HG03354 (cell line): ENCODE data around the gene APBB2.

Experiments
- ATAC-seq: cut with Tn5 transposase; IDR thresholded peaks from one replicate; pipeline ENCODE4 v1.9.1; 2021; ENCODE audit warnings: mild to moderate bottlenecking; ENCODE audit not compliant: unreplicated experiment, poor library complexity, severe bottlenecking

The APBB2 gene

GRCh38 chr4:41214136-41214824 lies at the start of gene APBB2:
Gene APBB2, minus strand, starts transcription at chr4:41214542. Its CDS starts 181,288 bp downstream, at chr4:41033254.
- ATAC-seq, result peak; percentile 62

DNA sequence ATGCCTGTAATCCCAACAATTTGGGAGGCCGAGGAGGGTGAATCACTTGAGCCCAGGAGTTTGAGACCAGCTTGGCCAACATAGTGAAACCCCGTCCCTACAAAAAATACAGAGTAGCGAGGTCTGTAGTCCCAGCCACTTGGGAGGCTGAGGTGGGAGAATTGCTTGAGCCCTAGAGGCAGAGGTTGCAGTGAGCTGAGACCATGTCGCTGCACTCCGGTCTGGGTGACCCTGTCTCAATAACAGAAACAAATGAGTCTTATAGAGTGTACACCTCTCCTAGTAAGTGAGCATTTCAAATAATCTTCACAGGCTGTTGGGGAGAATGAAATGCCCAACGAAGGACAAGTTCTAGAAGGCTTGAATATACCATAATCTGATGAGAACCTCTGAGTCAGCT lies 47.9 kb upstream of the APBB2 start:
- ATAC-seq, result no peak

DNA sequence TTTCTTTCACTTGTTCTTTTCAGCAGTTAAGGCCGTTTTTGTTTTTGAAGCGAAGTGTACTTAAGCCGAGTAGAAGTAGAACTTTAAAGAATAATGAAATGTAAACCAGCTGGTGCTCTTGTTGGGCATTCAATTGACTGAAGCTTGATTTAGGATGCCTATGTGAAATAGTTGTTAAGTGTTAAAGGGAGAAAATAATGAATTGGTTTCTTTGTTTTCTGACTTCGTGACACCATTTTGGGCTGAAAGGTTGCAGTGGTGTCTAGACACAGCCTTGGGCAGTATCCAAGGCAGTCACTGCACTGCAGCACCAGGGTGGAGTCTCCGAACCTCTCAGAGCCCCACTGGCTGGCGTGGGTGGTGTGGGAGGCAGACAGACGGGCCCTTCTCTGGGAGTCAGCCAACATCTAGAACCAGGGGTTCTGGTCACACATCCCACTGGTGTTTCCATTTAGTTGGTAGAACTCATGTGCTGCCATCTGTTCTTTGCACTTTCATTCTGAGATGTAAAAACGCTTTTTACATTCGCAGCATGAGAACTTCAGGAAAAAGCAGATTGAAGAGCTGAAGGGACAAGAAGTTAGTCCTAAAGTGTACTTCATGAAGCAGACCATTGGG lies 45.9 kb upstream of the APBB2 start:
- no peak for ATAC-seq

- ATAC-seq, result no peak
Measured at GRCh38 chr4:41258783-41259182, 44.4 kb upstream of the APBB2 start.

DNA sequence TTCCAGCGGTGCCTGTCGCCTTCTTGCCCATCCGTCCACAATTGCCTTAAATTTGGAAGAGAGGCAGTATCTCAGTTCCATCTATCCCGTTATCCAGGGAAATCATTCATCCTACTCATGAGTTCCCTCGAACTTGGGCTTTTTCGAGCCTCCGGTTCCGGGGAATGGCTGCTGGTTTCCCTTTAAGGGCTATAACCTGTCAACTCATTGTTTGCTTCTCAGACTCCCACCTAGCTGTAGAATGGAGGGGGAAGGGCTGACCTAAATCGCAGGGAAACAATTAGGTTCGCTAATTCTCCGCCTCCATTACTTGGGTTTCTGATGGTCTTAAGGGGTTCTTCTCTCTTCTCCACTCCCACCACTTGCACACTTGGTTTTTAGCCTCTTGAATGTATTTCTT lies 43.6 kb upstream of the APBB2 start:
- no peak for ATAC-seq

- ATAC-seq, result peak; percentile 51
Measured at GRCh38 chr4:41257257-41257901, 43.0 kb upstream of the APBB2 start.

DNA sequence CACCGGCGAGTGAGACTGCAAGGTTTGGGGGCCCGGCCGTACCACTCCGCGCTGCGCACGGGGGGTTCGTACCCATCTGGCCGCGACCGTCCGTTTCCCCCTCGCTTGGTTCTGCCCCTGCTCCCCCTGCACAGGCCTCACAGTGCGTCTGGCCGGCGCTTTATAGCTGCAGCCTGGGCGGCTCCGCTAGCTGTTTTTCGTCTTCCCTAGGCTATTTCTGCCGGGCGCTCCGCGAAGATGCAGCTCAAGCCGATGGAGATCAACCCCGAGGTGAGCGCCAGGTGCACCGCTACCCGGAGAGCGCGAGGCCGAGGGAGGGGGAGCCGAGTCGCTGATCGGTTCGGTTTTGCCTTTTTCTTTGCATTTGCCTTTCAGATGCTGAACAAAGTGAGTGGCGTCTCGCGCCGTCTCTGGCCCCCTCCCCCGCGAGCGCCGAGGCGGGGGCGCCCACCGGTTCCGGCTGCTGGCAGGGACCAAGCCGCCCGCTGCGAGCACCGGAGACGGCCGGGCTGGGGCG lies 42.5 kb upstream of the APBB2 start, which contains the start of gene UCHL1:
Gene UCHL1 (plus strand): TSS at position 189 of the 517 bp plus-strand sequence. CDS start 49 bp downstream, at position 238.
- ATAC-seq, result peak; percentile 47

- ATAC-seq, result no peak
Measured at GRCh38 chr4:41256131-41256739, 41.9 kb upstream of the APBB2 start.

GRCh38 chr4:41245983-41246382 lies 31.6 kb upstream of the APBB2 start:
- no peak for ATAC-seq

DNA sequence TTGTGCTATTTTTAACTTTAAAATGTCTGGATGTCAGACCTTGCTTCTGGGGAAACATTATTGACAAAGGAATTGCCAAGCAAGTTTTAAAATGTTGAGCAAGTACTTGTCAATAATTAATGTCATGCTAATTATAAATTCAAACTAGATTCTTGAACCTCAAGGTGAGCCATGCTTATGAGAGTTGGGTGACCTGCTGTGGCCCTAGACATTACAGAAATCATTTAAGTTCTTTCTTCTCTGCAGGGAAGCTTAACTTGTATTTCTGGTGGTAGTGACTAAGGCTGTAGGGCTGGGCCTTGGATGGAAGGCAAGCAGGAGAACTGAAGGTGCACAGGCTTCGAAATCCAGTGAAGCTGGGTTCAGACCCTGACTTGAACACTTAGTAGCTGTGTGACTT lies 27.6 kb upstream of the APBB2 start:
- ATAC-seq, result no peak

DNA sequence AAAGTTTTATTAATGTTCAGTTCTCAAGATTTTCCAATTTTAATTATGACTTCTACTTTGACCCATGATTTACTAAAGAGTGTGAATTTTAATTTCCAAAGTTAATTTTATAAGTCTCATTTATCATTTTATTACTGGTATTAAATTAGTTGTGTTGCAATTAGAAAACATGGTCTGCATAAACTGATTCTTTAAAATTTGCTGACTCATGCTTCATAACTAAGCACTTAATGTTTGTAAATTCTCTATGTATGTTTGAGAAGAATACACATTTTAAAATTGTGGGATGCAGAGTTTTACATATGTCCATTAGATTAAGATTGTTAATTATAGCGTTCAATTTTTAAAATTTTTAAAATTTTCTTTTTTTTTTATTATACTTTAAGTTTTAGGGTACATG lies 22.2 kb upstream of the APBB2 start:
- no peak for ATAC-seq

DNA sequence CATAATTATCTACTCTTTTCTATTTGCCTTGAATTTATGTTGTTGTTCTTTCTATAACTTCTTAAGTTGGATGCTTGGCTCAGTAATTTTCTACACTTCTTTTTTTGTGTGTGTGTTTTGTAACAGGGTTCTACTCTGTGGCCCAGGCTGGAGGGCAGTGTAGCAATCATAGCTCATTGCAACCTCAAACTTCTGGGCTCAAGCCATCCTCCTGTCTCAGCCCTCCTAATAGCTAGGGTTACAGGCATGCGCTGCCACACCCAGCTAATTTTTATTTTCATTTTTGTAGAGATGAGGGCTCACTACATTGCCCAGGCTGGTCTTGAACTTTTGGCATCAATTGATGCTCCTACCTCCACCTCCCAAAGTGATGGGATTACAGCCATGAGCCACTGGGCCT lies 21.7 kb upstream of the APBB2 start:
- no peak for ATAC-seq

DNA sequence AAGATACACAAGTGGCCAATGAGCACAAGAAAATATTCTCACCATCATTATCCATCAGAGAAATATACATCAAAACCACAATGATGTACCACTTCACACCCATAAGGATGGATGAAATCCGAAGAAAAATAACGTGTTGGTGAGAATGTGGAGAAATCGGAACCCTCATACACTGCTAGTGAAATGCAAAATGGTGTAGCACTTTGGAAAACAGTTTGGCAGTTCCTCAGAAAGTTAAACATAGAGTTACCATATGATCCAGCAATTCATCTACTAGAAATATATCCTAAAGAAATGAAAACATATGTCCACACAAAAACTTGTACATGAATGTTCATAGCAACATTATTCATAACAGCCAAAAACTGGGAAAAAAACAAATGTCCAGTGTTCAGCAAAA lies 18.5 kb upstream of the APBB2 start:
- ATAC-seq, result no peak

- ATAC-seq, result no peak
Measured at GRCh38 chr4:41232406-41232805, 18.1 kb upstream of the APBB2 start.

DNA sequence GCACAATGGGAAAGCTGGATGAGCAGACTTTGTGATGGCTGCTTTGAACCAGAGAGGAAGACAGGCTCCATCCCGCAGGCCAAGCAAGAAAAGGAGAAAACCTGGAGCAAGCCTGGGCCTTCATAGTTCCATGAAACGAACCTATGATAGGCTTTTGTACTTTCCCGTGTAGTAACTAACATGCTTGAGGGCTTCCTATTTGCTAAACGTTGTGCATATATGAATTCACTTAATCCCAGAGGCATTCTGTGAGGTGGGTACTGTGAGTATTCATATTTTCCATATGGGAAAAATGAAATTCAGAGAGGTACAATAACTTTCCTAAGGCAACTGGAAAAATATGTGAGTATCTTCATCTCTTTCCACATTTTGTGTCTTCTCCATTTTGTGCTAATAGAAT lies 13.6 kb upstream of the APBB2 start:
- no peak for ATAC-seq

GRCh38 chr4:41221850-41222645 lies 7.7 kb upstream of the APBB2 start:
- no peak for ATAC-seq

- no peak for ATAC-seq
Measured at GRCh38 chr4:41219421-41219950, 5.1 kb upstream of the APBB2 start.

DNA sequence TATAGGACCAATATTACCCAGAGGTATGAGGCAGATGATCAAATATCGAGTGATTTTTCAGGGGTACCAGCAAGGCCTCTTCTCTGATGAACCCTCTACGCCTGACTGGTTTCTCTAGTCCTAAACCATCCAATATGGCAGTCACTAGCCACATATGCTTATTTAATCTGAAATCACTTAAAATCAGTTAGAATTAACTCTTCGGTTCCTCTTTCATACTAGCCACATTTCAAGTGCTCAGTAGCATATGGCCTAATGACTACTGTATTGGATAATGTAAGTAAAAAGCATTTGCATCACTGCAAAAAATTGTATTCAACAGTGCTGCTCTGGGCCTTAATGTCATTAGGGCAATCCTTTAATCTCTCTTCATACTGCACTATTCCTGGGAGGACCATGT lies 4.4 kb upstream of the APBB2 start:
- ATAC-seq, result no peak

GRCh38 chr4:41217374-41217773 lies 3.0 kb upstream of the APBB2 start:
- no peak for ATAC-seq

GRCh38 chr4:41217020-41217333 lies 2.6 kb upstream of the APBB2 start:
- no peak for ATAC-seq
